ENCODE data around the gene RPS19.

Gene RPS19

DNA sequence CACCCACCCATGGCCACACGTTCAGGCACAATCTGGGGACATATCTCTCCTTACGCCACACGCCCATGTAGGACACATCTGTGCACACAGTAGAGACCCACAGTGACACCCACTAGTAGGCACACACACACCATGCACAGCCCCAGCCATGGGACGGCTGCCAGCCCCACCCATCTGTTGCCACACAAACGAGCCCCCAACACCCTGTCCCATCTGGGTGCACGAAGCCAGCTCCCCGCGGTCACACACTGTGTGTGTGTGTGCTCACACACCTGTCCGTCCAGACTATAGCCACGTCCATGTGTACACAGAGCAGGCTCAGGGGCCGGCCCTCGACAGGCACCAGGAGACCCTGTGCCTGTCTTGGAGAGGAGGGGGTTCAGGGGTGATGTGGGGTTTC, 57.6 kb downstream of the RPS19 start:
- no peak for DNase-seq (ENCODE audit: low spot score)
- in situ Hi-C loops (cut with MboI; ENCODE audit: low sequenced_read_pairs, unreplicated experiment), result no loop called here
- TF ChIP-seq CTCF (IDR thresholded peaks at IDR 0.05; ENCODE audit: borderline replicate concordance, control extremely low read depth, extremely low read depth, insufficient read depth, missing control alignments), result no peak

DNA sequence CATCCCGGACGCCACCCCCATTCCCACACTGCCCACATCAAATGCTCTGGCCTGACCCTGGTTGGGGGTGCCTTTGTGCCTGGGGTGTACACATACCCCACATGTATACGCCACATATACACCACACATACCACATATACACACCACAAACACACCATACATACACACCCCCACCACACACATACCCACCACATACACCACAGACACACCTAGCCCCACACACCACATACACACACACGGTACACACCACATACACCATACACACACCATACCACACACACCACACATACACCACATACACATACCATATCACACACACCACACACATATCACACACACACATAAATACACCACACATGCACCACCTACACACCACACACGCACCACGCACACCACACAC, 58.0 kb downstream of the RPS19 start:
- DNase-seq (ENCODE audit: low spot score), result no peak
- no peak for TF ChIP-seq CTCF (IDR thresholded peaks at IDR 0.05; ENCODE audit: borderline replicate concordance, control extremely low read depth, extremely low read depth, insufficient read depth, missing control alignments)
- in situ Hi-C loops (cut with MboI; ENCODE audit: low sequenced_read_pairs, unreplicated experiment), result no loop called here

DNA sequence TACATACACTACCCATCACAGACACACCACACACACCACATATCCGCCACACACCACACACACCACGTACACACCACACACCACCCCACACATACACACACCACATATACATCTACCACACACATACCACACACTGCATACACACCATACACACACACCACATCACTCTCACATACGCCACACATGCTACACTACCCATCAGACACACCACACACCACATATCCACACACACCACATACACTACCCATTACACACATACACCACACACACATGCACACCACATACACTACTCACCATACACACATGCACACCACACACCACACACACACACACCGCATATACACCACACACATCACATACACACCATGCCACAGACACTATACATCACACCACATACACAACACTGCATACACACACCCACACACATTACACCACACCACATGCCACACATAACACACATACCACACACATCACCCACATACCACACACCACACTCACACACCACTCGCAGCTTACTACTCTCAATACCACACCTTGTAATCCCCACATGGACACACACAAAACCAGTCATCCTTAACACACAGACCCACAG, 58.7 kb downstream of the RPS19 start:
- TF ChIP-seq CTCF (IDR thresholded peaks at IDR 0.05; ENCODE audit: borderline replicate concordance, control extremely low read depth, extremely low read depth, insufficient read depth, missing control alignments), result no peak
- DNase-seq (ENCODE audit: low spot score), result no peak
- in situ Hi-C loops (cut with MboI; ENCODE audit: low sequenced_read_pairs, unreplicated experiment), result no loop called here

DNA sequence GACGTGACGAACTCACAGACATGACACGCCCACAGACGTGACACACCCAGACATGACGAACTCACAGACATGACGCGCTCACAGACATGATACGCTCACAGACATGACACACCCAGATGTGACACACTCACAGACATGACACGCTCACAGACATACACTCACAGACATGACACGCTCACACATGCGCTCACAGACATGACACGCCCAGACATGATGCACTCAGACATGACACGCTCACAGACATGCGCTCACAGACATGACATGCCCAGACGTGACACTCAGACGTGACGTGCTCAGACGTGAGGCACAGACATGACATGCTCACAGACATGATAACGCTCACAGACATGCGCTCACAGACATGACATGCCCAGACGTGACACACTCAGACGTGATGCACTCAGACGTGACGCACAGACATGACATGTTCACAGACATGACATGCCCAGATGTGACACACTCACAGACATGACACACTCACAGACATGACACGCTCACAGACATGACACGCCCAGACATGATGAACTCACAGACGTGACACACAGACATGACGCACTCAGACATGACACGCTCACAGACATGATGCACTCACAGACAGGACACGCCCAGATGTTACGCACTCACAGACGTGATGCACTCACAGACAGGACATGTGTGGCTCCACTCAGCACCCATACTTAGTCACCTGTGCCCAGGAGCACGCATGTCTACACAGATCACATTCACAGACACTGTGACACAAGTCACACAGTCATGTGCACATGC, 60.1 kb downstream of the RPS19 start:
- in situ Hi-C loops (cut with MboI; ENCODE audit: low sequenced_read_pairs, unreplicated experiment), result no loop called here
- DNase-seq (ENCODE audit: low spot score), result no peak
- no peak for TF ChIP-seq CTCF (IDR thresholded peaks at IDR 0.05; ENCODE audit: borderline replicate concordance, control extremely low read depth, extremely low read depth, insufficient read depth, missing control alignments)

- no peak for TF ChIP-seq CTCF (IDR thresholded peaks at IDR 0.05; ENCODE audit: borderline replicate concordance, control extremely low read depth, extremely low read depth, insufficient read depth, missing control alignments)
- in situ Hi-C loops (cut with MboI; ENCODE audit: low sequenced_read_pairs, unreplicated experiment), result no loop called here
- DNase-seq (ENCODE audit: low spot score), result no peak
These were observed 61.0 kb downstream of the RPS19 start for GRCh38 chr19:41920882-41921576.

GRCh38 chr19:41921577-41922576, 61.8 kb downstream of the RPS19 start:
- in situ Hi-C loops (cut with MboI; ENCODE audit: low sequenced_read_pairs, unreplicated experiment), result no loop called here
- no peak for DNase-seq (ENCODE audit: low spot score)

More at GRCh38 chr19:41921577-41922576, 61.8 kb downstream of the RPS19 start:
- no peak for TF ChIP-seq CTCF (IDR thresholded peaks at IDR 0.05; ENCODE audit: borderline replicate concordance, control extremely low read depth, extremely low read depth, insufficient read depth, missing control alignments)
